ENCODE measurements around the gene KLK15. TPM values are rescaled to one million over a fixed set of nuclear protein-coding genes. Genes with fewer than 3 reads are reported as not detected.

Gene KLK15
- total and polyA plus RNA-seq, 3 experiments from 2014 or later = not detected

- POLR2A ChIA-PET = no interaction called here
- H3K4me1 ChIP-seq (ENCODE audit: insufficient read depth, low read length) = no peaks in the 10 kb centered on the region
- Mint-ChIP-seq H3K36me3 (no peaks in the 10 kb centered on the region), H3K4me3 (no peak within 1 kb of the TSS), H3K4me1 (no peaks in the 10 kb centered on the region), H3K27ac (no peak within 1 kb of the TSS), H3K27me3 (peaks cover 12 to 38% of the 10 kb centered on the region in 2 donors), H3K9me3 (peaks cover 0 to 3% (median 0%) of the 10 kb centered on the region in 5 donors)
- DNase-seq = no peak
- peaks cover 4% of the 10 kb centered on the region for H3K27me3 ChIP-seq (ENCODE audit: insufficient read depth, low read length, poor library complexity, severe bottlenecking)
- no peak within 1 kb of the TSS for H3K4me3 ChIP-seq (ENCODE audit: low read length)
- no peaks in the 10 kb centered on the region for H3K9me3 ChIP-seq (ENCODE audit: low read length)
- CTCF ChIA-PET = no interaction called here
- no peak within 1 kb of the TSS for H3K27ac ChIP-seq (ENCODE audit: low read depth, low read length)
- H3K36me3 ChIP-seq (ENCODE audit: insufficient read depth, low read length) = no peaks in the 10 kb centered on the region
Observed at GRCh38 chr19:50873056-50873455, 39.7 kb upstream of the KLK15 start, which contains the start of gene KLK2. KLK2 (plus strand) TSS chr19:50873439; CDS start chr19:50873474, 35 bp downstream.

- H3K27ac ChIP-seq (ENCODE audit: low read depth, low read length) = no peak overlapping the region
- H3K27me3 Mint-ChIP-seq = peaks cover 14 to 53% of the 10 kb centered on the region in 2 donors
- no peaks in the 10 kb centered on the region for H3K9me3 ChIP-seq (ENCODE audit: low read length)
- ChIA-PET POLR2A (no interaction called here), CTCF (no interaction called here)
- no peaks in the 10 kb centered on the region for H3K36me3 Mint-ChIP-seq
- H3K27me3 ChIP-seq (ENCODE audit: insufficient read depth, low read length, poor library complexity, severe bottlenecking) = no peaks in the 10 kb centered on the region
- DNase-seq = no peak
- H3K9me3 Mint-ChIP-seq = peaks cover 0 to 3% (median 0%) of the 10 kb centered on the region in 5 donors
- H3K4me3 ChIP-seq (ENCODE audit: low read length) = no peak overlapping the region
- H3K4me3 Mint-ChIP-seq = no peak overlapping the region
- no peaks in the 10 kb centered on the region for H3K36me3 ChIP-seq (ENCODE audit: insufficient read depth, low read length)
- H3K27ac Mint-ChIP-seq = no peak overlapping the region
- no peaks in the 10 kb centered on the region for H3K4me1 Mint-ChIP-seq
- H3K4me1 ChIP-seq (ENCODE audit: insufficient read depth, low read length) = no peaks in the 10 kb centered on the region
Observed at GRCh38 chr19:50870417-50871089, 37.2 kb upstream of the KLK15 start.

DNA sequence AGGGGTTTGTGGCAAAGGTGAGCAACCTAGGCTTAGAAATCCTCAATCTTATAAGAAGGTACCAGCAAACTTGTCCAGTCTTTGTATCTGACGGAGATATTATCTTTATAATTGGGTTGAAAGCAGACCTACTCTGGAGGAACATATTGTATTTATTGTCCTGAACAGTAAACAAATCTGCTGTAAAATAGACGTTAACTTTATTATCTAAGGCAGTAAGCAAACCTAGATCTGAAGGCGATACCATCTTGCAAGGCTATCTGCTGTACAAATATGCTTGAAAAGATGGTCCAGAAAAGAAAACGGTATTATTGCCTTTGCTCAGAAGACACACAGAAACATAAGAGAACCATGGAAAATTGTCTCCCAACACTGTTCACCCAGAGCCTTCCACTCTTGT, 36.1 kb upstream of the KLK15 start:
- ChIA-PET POLR2A (no interaction called here), CTCF (no interaction called here)
- Mint-ChIP-seq H3K4me1 (no peaks in the 10 kb centered on the region), H3K27me3 (peaks cover 14 to 53% of the 10 kb centered on the region in 2 donors), H3K9me3 (peaks cover 0 to 3% (median 0%) of the 10 kb centered on the region in 5 donors), H3K27ac (no peak overlapping the region), H3K4me3 (no peak overlapping the region), H3K36me3 (no peaks in the 10 kb centered on the region)
- H3K36me3 ChIP-seq (ENCODE audit: insufficient read depth, low read length) = no peaks in the 10 kb centered on the region
- H3K9me3 ChIP-seq (ENCODE audit: low read length) = no peaks in the 10 kb centered on the region
- DNase-seq = no peak
- no peak overlapping the region for H3K27ac ChIP-seq (ENCODE audit: low read depth, low read length)
- no peak overlapping the region for H3K4me3 ChIP-seq (ENCODE audit: low read length)
- H3K4me1 ChIP-seq (ENCODE audit: insufficient read depth, low read length) = no peaks in the 10 kb centered on the region
- no peaks in the 10 kb centered on the region for H3K27me3 ChIP-seq (ENCODE audit: insufficient read depth, low read length, poor library complexity, severe bottlenecking)

- ChIA-PET CTCF (no interaction called here), POLR2A (no interaction called here)
- no peak overlapping the region for H3K4me3 Mint-ChIP-seq
- DNase-seq = no peak
- H3K27me3 Mint-ChIP-seq = peaks cover 20 to 58% of the 10 kb centered on the region in 2 donors
- Histone ChIP-seq H3K9me3 (ENCODE audit: low read length) (no peaks in the 10 kb centered on the region), H3K4me3 (ENCODE audit: low read length) (no peak overlapping the region), H3K27me3 (ENCODE audit: insufficient read depth, low read length, poor library complexity, severe bottlenecking) (peaks cover 3% of the 10 kb centered on the region), H3K36me3 (ENCODE audit: insufficient read depth, low read length) (no peaks in the 10 kb centered on the region), H3K27ac (ENCODE audit: low read depth, low read length) (no peak overlapping the region), H3K4me1 (ENCODE audit: insufficient read depth, low read length) (no peaks in the 10 kb centered on the region)
- H3K4me1 Mint-ChIP-seq = no peaks in the 10 kb centered on the region
- H3K27ac Mint-ChIP-seq = no peak overlapping the region
- H3K9me3 Mint-ChIP-seq = peaks cover 0 to 9% (median 0%) of the 10 kb centered on the region in 5 donors
- no peaks in the 10 kb centered on the region for H3K36me3 Mint-ChIP-seq
Observed at GRCh38 chr19:50861496-50862286, 28.3 kb upstream of the KLK15 start.

DNA sequence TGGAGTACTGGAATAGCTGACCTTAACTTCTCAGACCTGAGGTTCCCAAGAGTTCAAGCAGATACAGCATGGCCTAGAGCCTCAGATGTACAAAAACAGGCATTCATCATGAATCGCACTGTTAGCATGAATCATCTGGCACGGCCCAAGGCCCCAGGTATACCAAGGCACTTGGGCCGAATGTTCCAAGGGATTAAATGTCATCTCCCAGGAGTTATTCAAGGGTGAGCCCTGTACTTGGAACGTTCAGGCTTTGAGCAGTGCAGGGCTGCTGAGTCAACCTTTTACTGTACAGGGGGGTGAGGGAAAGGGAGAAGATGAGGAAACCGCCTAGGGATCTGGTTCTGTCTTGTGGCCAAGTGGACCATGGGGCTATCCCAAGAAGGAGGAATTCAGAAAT, 27.6 kb upstream of the KLK15 start:
- no peak for DNase-seq
- peaks cover 21 to 58% of the 10 kb centered on the region in 2 donors for H3K27me3 Mint-ChIP-seq
- ChIA-PET CTCF (no interaction called here), POLR2A (no interaction called here)
- Histone ChIP-seq H3K4me3 (ENCODE audit: low read length) (no peak overlapping the region), H3K4me1 (ENCODE audit: insufficient read depth, low read length) (no peaks in the 10 kb centered on the region), H3K9me3 (ENCODE audit: low read length) (no peaks in the 10 kb centered on the region), H3K27ac (ENCODE audit: low read depth, low read length) (no peak overlapping the region), H3K27me3 (ENCODE audit: insufficient read depth, low read length, poor library complexity, severe bottlenecking) (peaks cover 3% of the 10 kb centered on the region), H3K36me3 (ENCODE audit: insufficient read depth, low read length) (no peaks in the 10 kb centered on the region)
- no peaks in the 10 kb centered on the region for H3K36me3 Mint-ChIP-seq
- H3K9me3 Mint-ChIP-seq = peaks cover 0 to 9% (median 0%) of the 10 kb centered on the region in 5 donors
- H3K4me3 Mint-ChIP-seq = no peak overlapping the region
- no peak overlapping the region for H3K27ac Mint-ChIP-seq
- no peaks in the 10 kb centered on the region for H3K4me1 Mint-ChIP-seq

- Mint-ChIP-seq H3K4me1 (no peaks in the 10 kb centered on the region), H3K9me3 (peaks cover 0 to 9% (median 0%) of the 10 kb centered on the region in 5 donors), H3K27ac (no peak overlapping the region), H3K4me3 (no peak overlapping the region), H3K27me3 (peaks cover 28 to 67% of the 10 kb centered on the region in 2 donors), H3K36me3 (no peaks in the 10 kb centered on the region)
- Histone ChIP-seq H3K36me3 (ENCODE audit: insufficient read depth, low read length) (no peaks in the 10 kb centered on the region), H3K4me3 (ENCODE audit: low read length) (no peak overlapping the region), H3K9me3 (ENCODE audit: low read length) (no peaks in the 10 kb centered on the region), H3K4me1 (ENCODE audit: insufficient read depth, low read length) (no peaks in the 10 kb centered on the region), H3K27ac (ENCODE audit: low read depth, low read length) (no peak overlapping the region), H3K27me3 (ENCODE audit: insufficient read depth, low read length, poor library complexity, severe bottlenecking) (peaks cover 3% of the 10 kb centered on the region)
- ChIA-PET POLR2A (no interaction called here), CTCF (no interaction called here)
- no peak for DNase-seq
Observed at GRCh38 chr19:50859849-50860248, 26.5 kb upstream of the KLK15 start.

DNA sequence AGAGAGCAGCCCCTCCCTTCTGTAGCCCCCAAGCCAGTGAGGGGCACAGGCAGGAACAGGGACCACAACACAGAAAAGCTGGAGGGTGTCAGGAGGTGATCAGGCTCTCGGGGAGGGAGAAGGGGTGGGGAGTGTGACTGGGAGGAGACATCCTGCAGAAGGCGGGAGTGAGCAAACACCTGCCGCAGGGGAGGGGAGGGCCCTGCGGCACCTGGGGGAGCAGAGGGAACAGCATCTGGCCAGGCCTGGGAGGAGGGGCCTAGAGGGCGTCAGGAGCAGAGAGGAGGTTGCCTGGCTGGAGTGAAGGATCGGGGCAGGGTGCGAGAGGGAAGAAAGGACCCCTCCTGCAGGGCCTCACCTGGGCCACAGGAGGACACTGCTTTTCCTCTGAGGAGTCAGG, 25.5 kb upstream of the KLK15 start:
- peaks cover 0 to 9% (median 0%) of the 10 kb centered on the region in 5 donors for H3K9me3 Mint-ChIP-seq
- no peak overlapping the region for H3K27ac Mint-ChIP-seq
- ChIA-PET POLR2A (no interaction called here), CTCF (no interaction called here)
- Histone ChIP-seq H3K27me3 (ENCODE audit: insufficient read depth, low read length, poor library complexity, severe bottlenecking) (peaks cover 3% of the 10 kb centered on the region), H3K27ac (ENCODE audit: low read depth, low read length) (no peak overlapping the region), H3K36me3 (ENCODE audit: insufficient read depth, low read length) (no peaks in the 10 kb centered on the region), H3K4me1 (ENCODE audit: insufficient read depth, low read length) (no peaks in the 10 kb centered on the region), H3K9me3 (ENCODE audit: low read length) (no peaks in the 10 kb centered on the region), H3K4me3 (ENCODE audit: low read length) (no peak overlapping the region)
- H3K4me1 Mint-ChIP-seq = no peaks in the 10 kb centered on the region
- no peak for DNase-seq
- no peaks in the 10 kb centered on the region for H3K36me3 Mint-ChIP-seq
- H3K27me3 Mint-ChIP-seq = peaks cover 28 to 73% of the 10 kb centered on the region in 2 donors
- no peak overlapping the region for H3K4me3 Mint-ChIP-seq

DNA sequence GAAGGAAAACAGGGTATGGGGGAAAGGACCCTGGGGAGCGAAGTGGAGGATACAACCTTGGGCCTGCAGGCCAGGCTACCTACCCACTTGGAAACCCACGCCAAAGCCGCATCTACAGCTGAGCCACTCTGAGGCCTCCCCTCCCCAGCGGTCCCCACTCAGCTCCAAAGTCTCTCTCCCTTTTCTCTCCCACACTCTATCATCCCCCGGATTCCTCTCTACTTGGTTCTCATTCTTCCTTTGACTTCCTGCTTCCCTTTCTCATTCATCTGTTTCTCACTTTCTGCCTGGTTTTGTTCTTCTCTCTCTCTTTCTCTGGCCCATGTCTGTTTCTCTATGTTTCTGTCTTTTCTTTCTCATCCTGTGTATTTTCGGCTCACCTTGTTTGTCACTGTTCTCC, 24.0 kb upstream of the KLK15 start:
- no peaks in the 10 kb centered on the region for H3K36me3 Mint-ChIP-seq
- peaks cover 3% of the 10 kb centered on the region for H3K27me3 ChIP-seq (ENCODE audit: insufficient read depth, low read length, poor library complexity, severe bottlenecking)
- POLR2A ChIA-PET = no interaction called here
- no peak overlapping the region for H3K27ac Mint-ChIP-seq
- no peaks in the 10 kb centered on the region for H3K4me1 ChIP-seq (ENCODE audit: insufficient read depth, low read length)
- no peaks in the 10 kb centered on the region for H3K4me1 Mint-ChIP-seq
- H3K9me3 ChIP-seq (ENCODE audit: low read length) = no peaks in the 10 kb centered on the region
- no peaks in the 10 kb centered on the region for H3K36me3 ChIP-seq (ENCODE audit: insufficient read depth, low read length)
- peaks cover 0 to 9% (median 0%) of the 10 kb centered on the region in 5 donors for H3K9me3 Mint-ChIP-seq
- peaks cover 28 to 71% of the 10 kb centered on the region in 2 donors for H3K27me3 Mint-ChIP-seq
- no peak overlapping the region for H3K27ac ChIP-seq (ENCODE audit: low read depth, low read length)
- DNase-seq = no peak
- no peak overlapping the region for H3K4me3 ChIP-seq (ENCODE audit: low read length)
- H3K4me3 Mint-ChIP-seq = no peak overlapping the region
- CTCF ChIA-PET = no interaction called here
